B cell (primary cell): ENCODE measurements around the gene TANC1.

Experiments used
- EZH2 ChIP-seq: IDR thresholded peaks from 2 replicates; pipeline ENCODE4 v1.6.1; 2012; ENCODE audit warnings: borderline replicate concordance, low read depth, mild to moderate bottlenecking, moderate library complexity, low read length; ENCODE audit not compliant: insufficient read depth, poor library complexity, severe bottlenecking
- TF ChIP-seq, protein P1 (sequence below): fragments of 200-600 bp; IDR thresholded peaks from one replicate; pipeline ENCODE4 v1.8.0; 2022; ENCODE audit warnings: antibody characterized with exemption, mild to moderate bottlenecking

- TF ChIP-seq, protein P1, sequence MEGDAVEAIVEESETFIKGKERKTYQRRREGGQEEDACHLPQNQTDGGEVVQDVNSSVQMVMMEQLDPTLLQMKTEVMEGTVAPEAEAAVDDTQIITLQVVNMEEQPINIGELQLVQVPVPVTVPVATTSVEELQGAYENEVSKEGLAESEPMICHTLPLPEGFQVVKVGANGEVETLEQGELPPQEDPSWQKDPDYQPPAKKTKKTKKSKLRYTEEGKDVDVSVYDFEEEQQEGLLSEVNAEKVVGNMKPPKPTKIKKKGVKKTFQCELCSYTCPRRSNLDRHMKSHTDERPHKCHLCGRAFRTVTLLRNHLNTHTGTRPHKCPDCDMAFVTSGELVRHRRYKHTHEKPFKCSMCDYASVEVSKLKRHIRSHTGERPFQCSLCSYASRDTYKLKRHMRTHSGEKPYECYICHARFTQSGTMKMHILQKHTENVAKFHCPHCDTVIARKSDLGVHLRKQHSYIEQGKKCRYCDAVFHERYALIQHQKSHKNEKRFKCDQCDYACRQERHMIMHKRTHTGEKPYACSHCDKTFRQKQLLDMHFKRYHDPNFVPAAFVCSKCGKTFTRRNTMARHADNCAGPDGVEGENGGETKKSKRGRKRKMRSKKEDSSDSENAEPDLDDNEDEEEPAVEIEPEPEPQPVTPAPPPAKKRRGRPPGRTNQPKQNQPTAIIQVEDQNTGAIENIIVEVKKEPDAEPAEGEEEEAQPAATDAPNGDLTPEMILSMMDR, result no peak
- TF ChIP-seq EZH2, result no peak
Observed at GRCh38 chr2:159272156-159272555, 303.7 kb downstream of the TANC1 start.
